ENCODE data around the gene GREB1. TPM values are rescaled to one million over a fixed set of nuclear protein-coding genes. Genes with fewer than 3 reads are reported as not detected.
A peak's percentile ranks its signal among the peaks of the same experiment; 100 is the strongest.

Gene GREB1
- total RNA-seq, 1 experiment from 2014 or later: 2.8 TPM

DNA sequence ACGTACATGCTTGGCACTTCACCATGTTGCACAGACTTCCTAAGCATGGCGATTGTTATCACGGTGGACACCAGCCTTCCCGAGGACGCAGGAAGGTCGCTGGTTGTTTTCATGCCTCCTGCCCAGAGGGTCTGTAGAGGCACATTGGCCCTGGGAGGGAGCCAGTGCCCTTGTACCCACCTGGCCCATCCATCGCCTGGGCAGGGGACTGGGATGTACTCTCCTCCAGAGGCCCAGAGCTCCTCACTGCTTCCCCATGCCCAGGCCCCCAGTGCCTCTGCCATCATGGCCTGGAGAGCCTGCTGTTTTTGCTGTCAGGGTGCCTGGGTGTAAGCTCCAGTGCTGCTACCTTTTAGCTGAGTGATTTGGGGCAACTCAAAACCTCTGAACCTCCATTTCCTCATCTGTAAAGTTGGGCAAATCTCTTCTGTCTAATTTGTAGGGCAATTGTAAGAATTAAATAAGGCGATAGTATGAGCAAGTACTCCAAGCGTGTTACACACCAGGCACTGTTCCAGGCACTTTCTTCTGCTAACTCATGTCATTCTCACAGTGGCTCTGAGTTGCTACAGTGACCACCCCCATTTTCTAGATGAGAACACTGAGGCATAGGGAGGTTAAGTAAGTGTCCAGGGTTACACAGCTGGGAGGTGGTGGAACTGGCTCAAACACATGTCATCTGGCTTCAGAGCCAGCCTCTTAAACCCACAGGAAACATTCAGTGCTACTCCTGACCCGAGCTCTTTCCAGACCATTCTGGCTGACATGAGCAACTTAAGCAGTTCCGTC, 45.3 kb downstream of the GREB1 start:
- DNase-seq (ENCODE audit: low spot score): no peak

- no peak for DNase-seq (ENCODE audit: low spot score)
Measured at GRCh38 chr2:11579867-11580659, 46.2 kb downstream of the GREB1 start.

- DNase-seq (ENCODE audit: low spot score): no peak
Measured at GRCh38 chr2:11580697-11581096, 46.9 kb downstream of the GREB1 start.

DNA sequence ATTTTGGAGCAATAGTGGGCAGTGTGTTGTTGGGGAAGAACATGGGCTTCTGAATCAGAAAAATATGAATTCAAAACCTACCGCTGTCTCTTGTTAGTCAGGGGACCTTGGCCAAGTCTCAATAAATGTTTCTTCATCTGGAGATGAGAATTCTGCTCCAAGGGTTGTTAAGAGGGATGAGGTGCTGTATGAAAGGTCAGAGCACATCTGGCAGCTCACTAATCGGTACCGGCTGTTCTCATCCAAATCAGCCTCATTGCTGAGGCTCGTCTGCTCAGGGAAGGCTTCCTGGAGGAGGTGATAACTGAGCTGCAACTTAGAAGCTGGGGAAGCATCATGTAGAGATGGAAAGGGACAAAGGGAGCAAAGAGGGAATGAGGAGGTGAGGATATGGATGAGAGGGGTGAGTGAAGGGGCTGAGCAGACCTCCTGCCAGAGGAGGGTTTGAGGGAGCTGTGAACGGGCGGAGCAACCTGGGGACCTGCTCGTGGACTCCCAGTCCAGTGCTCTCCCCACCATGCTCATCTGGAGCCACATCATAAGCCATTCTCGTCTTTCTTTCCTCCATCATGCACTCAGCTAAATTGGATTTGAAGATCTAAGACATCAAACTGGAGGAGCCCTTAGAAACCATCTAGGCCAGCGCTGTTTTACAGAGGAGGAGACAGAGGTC, 47.4 kb downstream of the GREB1 start:
- DNase-seq (ENCODE audit: low spot score): no peak

- no peak for DNase-seq (ENCODE audit: low spot score)
Measured at GRCh38 chr2:11581797-11582611, 48.2 kb downstream of the GREB1 start.

GRCh38 chr2:11582612-11582861, 48.7 kb downstream of the GREB1 start:
- no peak for DNase-seq (ENCODE audit: low spot score)

DNA sequence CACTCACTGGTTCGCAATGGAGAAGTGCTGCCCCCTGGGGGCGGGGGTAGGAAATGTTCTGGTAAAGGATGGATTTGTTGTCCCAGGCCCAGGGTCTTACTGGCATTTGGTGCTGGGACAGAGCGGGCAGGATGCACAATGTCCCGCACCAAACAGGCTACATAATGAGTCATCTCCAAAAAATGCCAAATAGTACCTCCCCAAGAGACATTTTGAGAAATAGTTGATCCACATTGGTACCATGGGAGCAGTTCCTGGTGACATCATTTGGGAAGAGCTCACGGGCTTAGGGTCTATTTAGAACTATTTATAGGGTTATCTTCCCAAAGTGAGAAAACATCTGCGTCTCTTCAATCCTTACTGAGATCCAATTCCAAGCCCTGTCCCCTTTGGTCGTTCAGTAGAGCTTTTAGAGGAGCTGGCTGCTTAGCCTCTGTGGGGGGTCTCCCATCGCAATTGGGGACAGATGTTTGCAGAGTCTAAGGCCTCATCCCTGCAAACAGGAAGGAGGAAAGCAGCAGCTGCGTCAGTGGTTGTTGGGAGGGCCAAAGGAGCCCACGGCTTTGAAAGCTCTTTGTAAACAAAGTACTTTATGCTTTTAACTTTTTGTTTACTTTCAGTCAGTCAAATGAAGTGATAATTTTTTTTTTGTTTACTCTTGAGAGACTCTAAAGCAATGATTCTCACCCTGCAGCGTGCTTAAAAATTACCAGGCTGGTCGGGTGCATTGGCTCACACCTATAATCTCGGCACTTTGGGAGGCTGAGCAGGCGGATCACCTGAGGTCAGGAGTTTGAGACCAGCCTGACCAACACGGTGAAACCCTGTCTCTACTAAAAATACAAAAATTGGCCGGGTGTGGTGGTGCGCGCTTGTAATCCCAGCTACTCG, 49.3 kb downstream of the GREB1 start:
- DNase-seq (ENCODE audit: low spot score): peak; percentile 48

GRCh38 chr2:11583840-11584524, 50.1 kb downstream of the GREB1 start:
- peak; percentile 90 for DNase-seq (ENCODE audit: low spot score)

GRCh38 chr2:11584525-11585056, 50.7 kb downstream of the GREB1 start:
- DNase-seq (ENCODE audit: low spot score): no peak

DNA sequence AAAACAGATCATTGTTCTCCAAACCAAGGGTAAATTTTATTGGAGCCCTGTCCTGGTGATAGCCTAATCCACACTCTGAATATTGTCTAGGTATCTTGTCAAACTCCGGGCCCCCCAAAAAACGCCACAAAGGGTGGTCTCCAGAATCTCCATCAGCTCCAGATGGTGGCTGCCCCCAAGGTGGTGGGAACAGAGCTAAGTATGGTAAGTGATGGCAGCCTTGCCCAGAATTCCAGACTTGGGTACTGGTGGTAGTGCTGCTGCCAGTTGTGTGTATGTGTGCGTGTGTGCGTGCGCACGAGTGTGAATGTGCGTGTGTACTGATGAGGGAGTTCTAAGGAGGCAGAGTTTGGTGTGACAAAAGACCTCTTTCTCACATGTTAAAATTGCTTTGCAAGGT, 51.2 kb downstream of the GREB1 start:
- DNase-seq (ENCODE audit: low spot score): no peak

GRCh38 chr2:11588228-11589110, 54.6 kb downstream of the GREB1 start:
- DNase-seq (ENCODE audit: low spot score): no peak

DNA sequence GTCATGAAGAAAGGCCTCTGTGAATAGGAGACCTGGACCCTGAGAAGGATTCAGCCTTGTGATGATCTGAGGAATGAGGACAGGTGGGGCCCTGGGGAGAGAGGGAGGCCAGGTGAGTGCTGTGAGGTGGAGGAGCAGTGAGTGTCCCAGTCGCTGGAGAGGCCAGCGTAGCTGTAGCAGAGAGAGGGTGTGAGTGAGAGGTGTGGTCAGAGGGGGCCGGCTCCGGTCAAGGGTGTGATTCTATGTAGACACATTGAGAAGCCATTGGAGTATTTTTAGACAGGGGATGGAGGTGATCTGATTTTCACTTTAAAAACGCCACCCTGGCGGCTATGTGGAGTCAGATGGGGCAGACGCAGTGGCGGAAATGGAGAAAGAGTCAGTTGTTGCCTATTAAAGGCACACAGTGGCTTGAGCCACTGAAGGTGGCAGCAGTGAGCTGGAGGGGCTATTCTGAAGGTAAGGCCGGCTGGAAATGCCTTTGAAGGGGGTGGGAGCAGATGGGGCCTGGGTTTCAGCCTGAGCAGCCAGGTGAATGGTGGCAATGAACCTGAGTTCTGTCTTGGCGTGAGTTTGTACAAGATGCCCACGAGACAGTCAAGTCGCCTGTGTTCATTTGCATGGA, 55.6 kb downstream of the GREB1 start:
- DNase-seq (ENCODE audit: low spot score): no peak

DNA sequence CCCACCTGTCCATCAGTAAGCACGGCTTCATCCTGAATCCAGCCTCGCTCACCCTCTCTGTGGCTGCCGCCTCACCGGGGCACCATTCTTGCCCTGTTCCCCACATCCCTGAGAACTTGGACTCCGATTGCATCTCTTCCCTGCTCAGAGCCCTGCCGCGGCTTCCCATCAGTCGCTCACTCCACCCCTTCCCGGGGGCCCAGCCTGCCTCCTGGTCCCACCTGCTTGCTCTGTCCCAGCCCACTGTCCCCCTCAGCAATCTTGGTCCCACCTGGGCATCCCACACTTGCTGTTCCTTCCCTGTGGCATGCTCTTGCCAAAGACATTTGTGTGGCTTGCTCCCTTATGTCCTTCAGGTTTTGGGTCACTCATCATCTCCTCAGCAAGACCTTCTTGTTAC, 56.3 kb downstream of the GREB1 start:
- no peak for DNase-seq (ENCODE audit: low spot score)

DNA sequence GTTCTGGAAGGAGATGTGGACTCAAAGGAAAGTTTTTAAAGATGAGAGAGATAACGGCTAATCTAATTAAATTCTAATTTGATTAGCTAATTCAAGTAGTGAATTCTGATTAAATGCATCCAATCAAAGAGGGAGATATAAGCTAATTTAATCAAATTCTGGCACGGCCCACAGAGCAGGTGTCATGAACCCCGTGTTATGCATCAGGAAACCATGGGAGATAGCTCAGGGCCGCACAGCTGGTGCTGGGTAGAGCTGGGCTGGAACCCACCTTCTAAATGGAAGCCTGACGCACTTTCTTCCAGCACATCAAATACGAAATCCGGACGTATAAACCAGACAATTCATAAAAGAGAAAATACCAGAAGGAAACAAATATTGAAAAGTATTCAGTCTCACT, 57.2 kb downstream of the GREB1 start:
- no peak for DNase-seq (ENCODE audit: low spot score)

DNA sequence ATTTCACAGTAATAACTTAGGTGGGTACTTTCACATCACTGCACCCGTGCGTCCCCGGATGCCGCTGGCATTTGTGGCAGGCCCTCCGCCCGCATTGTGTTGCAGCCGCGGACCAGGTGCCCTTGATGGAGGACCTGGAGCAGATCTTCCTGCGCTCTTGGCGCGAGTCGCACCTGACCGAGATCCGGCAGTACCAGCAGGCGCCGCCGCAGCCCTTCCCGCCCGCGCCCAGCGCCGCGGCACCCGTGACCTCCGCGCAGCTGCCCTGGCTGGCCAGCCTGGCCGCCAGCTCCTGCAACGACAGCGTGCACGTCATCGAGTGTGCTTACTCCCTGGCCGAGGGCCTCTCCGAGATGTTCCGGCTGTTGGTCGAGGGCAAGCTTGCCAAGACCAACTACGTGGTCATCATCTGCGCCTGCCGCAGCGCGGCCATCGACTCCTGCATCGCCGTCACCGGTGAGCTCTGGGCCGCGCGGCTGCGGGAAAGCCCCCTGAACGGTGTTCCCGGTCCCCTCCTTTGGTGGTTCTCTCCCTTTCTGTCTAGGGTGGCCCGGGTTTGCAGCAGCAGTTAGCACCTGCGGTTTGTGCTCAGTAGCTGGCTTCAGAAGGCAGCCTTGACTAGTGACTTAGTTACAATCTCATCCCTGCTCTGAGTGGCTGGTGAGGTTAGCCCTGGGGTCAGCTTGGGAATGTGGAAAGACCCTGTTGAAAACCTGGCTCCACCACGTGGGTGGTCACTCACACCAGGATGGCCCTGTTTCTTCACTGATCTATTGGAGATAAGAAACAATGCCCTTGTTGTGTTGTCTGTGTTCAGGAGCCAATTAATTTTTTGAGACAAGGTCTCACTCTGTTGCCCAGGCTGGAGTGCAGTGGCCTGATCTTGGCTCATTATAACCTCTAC, 59.1 kb downstream of the GREB1 start:
- no peak for DNase-seq (ENCODE audit: low spot score)

DNA sequence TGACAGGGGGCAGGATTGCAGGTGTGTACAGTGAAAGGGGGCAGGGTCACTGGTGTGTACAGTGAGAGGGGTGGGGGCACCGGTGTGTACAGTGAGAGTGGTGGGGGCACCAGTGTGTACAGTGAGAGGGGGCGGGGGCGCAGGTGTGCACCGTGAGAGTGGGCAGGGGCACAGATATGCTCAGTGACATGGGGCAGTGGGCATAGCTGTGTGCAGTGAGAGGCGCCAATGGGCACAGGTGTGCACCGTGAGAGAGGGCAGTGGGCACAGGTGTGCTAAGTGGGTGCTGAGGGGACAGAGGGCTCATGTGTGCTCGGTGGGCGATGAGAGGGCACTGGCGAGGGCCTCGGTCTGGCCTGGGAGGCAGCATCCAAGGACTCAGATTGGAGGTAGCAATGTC, 63.0 kb downstream of the GREB1 start:
- no peak for DNase-seq (ENCODE audit: low spot score)

- DNase-seq (ENCODE audit: low spot score): no peak
Measured at GRCh38 chr2:11597538-11598225, 63.8 kb downstream of the GREB1 start.
